ENCODE measurements around the gene TAS2R60. TPM values are rescaled to one million over a fixed set of nuclear protein-coding genes. Genes with fewer than 3 reads are reported as not detected.

Gene TAS2R60
- polyA plus RNA-seq, 1 of the 3 experiments (the other 2 are of a cell fraction): not detected

GRCh38 chr7:143477501-143478150 lies 34.4 kb downstream of the TAS2R60 start, which contains the start of gene TAS2R41:
Gene TAS2R41, plus strand, starts transcription at chr7:143477873. Its CDS starts 0 bp downstream, at chr7:143477873.
- CTCF ChIA-PET: interaction anchor here (0.7 kb wide), 1 partner anchor 237 kb away, joined by 3 read pairs; no protein-coding TSS in a partner anchor

DNA sequence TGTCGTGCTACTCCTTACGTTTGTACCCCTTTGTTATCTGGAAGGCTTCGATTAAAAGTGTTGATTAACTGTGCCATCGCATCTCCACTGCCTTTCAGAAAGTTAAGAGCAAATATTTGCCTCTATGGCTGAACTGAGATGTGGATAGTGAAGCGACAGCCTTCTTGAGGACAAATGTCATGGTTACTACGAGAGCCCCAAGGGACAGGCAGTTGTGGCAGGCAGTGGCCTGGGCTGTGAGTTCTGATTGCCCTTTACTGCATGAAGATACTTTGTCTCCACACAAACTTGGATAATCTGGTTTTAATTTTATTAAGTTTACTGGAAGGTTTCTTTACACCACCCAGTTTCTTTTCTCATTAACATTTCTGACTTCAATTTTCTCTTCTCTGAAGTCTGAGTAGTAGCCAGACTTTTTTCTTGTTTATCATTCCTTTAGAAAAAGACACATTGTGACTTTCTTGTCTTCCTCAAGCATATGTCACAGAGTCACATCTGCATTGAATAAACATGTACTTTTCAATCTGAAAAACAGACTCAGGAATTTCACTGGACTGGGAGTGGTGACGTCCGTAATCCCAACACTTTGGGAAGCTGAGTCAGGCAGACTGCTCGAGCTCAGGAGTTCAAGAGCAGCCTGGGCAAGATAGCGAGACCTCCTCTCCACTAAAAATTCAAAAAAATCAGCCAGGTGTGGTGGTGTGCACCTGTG lies 36.0 kb downstream of the TAS2R60 start:
- Histone ChIP-seq H3K9me2 (0 out of 2 replicates have a peak, but pooled peaks cover 2% of the 10 kb centered on the region), H2AFZ (ENCODE audit: low read depth) (no peak overlapping the region), H3K9ac (no peak overlapping the region), H3K4me1 (ENCODE audit: control insufficient read depth in 1 of 2, insufficient read depth in 2 of 2, low read depth in 1 of 2, low read length in 1 of 2) (peaks cover 0 to 3% of the 10 kb centered on the region in 2 experiments; a peak in 2 of 4 replicates), H3F3A (replicated peaks; ENCODE audit: insufficient read depth) (no peaks in the 10 kb centered on the region), H3K9me3 (peaks cover 10% of the 10 kb centered on the region; the same call in 1 of the 2 replicates), H3K27me3 (ENCODE audit: insufficient read depth) (no peaks in the 10 kb centered on the region), H3K79me2 (ENCODE audit: insufficient read depth) (no peaks in the 10 kb centered on the region), H3K27ac (ENCODE audit: low read depth in 2 of 2, low read length in 1 of 2) (peak overlapping the region in 1 of 2 experiments; percentile 72; a peak in 2 of 4 replicates), H3K4me3 (ENCODE audit: low read depth in 2 of 2, low read length in 1 of 2) (no peak overlapping the region), H3K4me2 (no peak overlapping the region), H3K36me3 (replicated peaks in 1 of 2; ENCODE audit: control insufficient read depth in 1 of 2, insufficient read depth in 2 of 2, low read length in 1 of 2) (peaks cover 0 to 2% of the 10 kb centered on the region in 2 experiments), H4K20me1 (ENCODE audit: insufficient read depth) (no peaks in the 10 kb centered on the region)
- CTCF ChIA-PET: no interaction called here
- 62% methylated on average over 10 of the region's 10 CpGs for WGBS (ENCODE audit: low lambda C conversion rate)
- no peak for DNase-seq
- no peak for TF ChIP-seq NRF1 (IDR thresholded peaks at IDR 0.05; ENCODE audit: low read depth, low read length)
- POLR2A ChIA-PET: no interaction called here

More at GRCh38 chr7:143477501-143478150, 34.4 kb downstream of the TAS2R60 start, which contains the start of gene TAS2R41:
- Histone ChIP-seq H3K9me2 (no peaks in the 10 kb centered on the region), H3K27ac (ENCODE audit: low read depth in 2 of 2, low read length in 1 of 2) (peak within 1 kb of the TSS in 1 of 2 experiments; percentile 72; a peak in 1 of 4 replicates), H3K36me3 (replicated peaks in 1 of 2; ENCODE audit: control insufficient read depth in 1 of 2, insufficient read depth in 2 of 2, low read length in 1 of 2) (peaks cover 0 to 4% of the 10 kb centered on the region in 2 experiments), H3K9me3 (peaks cover 18% of the 10 kb centered on the region; the same call in 1 of the 2 replicates), H3K4me1 (ENCODE audit: control insufficient read depth in 1 of 2, insufficient read depth in 2 of 2, low read depth in 1 of 2, low read length in 1 of 2) (no peaks in the 10 kb centered on the region; a peak in 2 of 4 replicates), H2AFZ (ENCODE audit: low read depth) (no peak within 1 kb of the TSS), H3K4me2 (no peak within 1 kb of the TSS), H3K27me3 (ENCODE audit: insufficient read depth) (no peaks in the 10 kb centered on the region), H3K9ac (no peak within 1 kb of the TSS), H3K4me3 (ENCODE audit: low read depth in 2 of 2, low read length in 1 of 2) (no peak within 1 kb of the TSS), H4K20me1 (ENCODE audit: insufficient read depth) (no peaks in the 10 kb centered on the region), H3K79me2 (ENCODE audit: insufficient read depth) (no peaks in the 10 kb centered on the region), H3F3A (replicated peaks; ENCODE audit: insufficient read depth) (no peaks in the 10 kb centered on the region)
- DNase-seq: no peak
- TF ChIP-seq, protein P1, sequence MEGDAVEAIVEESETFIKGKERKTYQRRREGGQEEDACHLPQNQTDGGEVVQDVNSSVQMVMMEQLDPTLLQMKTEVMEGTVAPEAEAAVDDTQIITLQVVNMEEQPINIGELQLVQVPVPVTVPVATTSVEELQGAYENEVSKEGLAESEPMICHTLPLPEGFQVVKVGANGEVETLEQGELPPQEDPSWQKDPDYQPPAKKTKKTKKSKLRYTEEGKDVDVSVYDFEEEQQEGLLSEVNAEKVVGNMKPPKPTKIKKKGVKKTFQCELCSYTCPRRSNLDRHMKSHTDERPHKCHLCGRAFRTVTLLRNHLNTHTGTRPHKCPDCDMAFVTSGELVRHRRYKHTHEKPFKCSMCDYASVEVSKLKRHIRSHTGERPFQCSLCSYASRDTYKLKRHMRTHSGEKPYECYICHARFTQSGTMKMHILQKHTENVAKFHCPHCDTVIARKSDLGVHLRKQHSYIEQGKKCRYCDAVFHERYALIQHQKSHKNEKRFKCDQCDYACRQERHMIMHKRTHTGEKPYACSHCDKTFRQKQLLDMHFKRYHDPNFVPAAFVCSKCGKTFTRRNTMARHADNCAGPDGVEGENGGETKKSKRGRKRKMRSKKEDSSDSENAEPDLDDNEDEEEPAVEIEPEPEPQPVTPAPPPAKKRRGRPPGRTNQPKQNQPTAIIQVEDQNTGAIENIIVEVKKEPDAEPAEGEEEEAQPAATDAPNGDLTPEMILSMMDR (IDR thresholded peaks at IDR 0.05): no peak
- TF ChIP-seq EZH2phosphoT487 (IDR thresholded peaks at IDR 0.05; ENCODE audit: borderline replicate concordance, low read depth) (no peak), SMC3 (IDR thresholded peaks at IDR 0.05; ENCODE audit: low read depth, low read length) (no peak), FOXJ3 (CRISPR knock-in tag; IDR thresholded peaks at IDR 0.05) (no peak), RCOR1 (IDR thresholded peaks at IDR 0.05; ENCODE audit: low read length) (no peak), RFX5 (IDR thresholded peaks at IDR 0.05; ENCODE audit: low read length) (no peak), TCF12 (IDR thresholded peaks at IDR 0.05) (no peak), RAD21 (IDR thresholded peaks at IDR 0.05; ENCODE audit: low read length) (no peak), FOSL2 (IDR thresholded peaks at IDR 0.05; ENCODE audit: borderline replicate concordance, low read depth) (no peak), IRF3 (IDR thresholded peaks at IDR 0.05; ENCODE audit: low read depth, low read length) (no peak)
- TF ChIP-seq, protein P2, sequence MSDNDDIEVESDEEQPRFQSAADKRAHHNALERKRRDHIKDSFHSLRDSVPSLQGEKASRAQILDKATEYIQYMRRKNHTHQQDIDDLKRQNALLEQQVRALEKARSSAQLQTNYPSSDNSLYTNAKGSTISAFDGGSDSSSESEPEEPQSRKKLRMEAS (IDR thresholded peaks at IDR 0.05; ENCODE audit: low read depth): no peak
- POLR2A ChIA-PET: no interaction called here
- 67% methylated on average over 10 of the region's 10 CpGs for WGBS (ENCODE audit: low lambda C conversion rate)
